Heart left ventricle (tissue), 16 donors: ENCODE measurements around the gene NR3C1. TPM values are rescaled to one million over a fixed set of nuclear protein-coding genes. Genes with fewer than 3 reads are reported as not detected.

Source experiments
- ATAC-seq, 4 donors: fragments of 200-7000 bp; cut with Tn5 transposase; one replicate each; pipeline ENCODE4 v1.9.1; 2020 to 2022; ENCODE audit warnings: moderate library complexity in 4 of 4, mild to moderate bottlenecking in 3 of 4, moderate number of reproducible peaks in 1 of 4
- DNase-seq, 5 donors: peaks; one replicate each; pipeline ENCODE4 v3.0.0-alpha.2; 2020
- H3K27ac ChIP-seq, 12 donors: fragments of 200-600 bp; sonication (generic) in 4 of 12; one replicate each; pipeline versions ENCODE4 v1.5.0 to v1.8.0; 2016 to 2022; ENCODE audit warnings: mild to moderate bottlenecking in 2 of 12
- H3K27me3 ChIP-seq, 9 donors: fragments of 200-600 bp; sonication (generic) in 2 of 9; one replicate each; pipeline versions ENCODE4 v1.5.1 to v1.8.0; 2016 to 2022; ENCODE audit warnings: mild to moderate bottlenecking in 3 of 9
- H3K36me3 ChIP-seq, 9 donors: fragments of 200-600 bp; sonication (generic) in 2 of 9; one replicate each; pipeline versions ENCODE4 v1.5.0 to v1.8.0; 2018 to 2022; ENCODE audit warnings: mild to moderate bottlenecking in 2 of 9
- H3K4me1 ChIP-seq, 12 donors: fragments of 200-600 bp; sonication (generic) in 4 of 12; one replicate each; pipeline versions ENCODE4 v1.5.0 to v1.8.0; 2016 to 2022; ENCODE audit warnings: mild to moderate bottlenecking in 3 of 12
- H3K4me3 ChIP-seq, 12 donors: fragments of 200-600 bp; sonication (generic) in 4 of 12; one replicate each; pipeline versions ENCODE4 v1.5.0 to v1.8.0; 2017 to 2022; ENCODE audit warnings: mild to moderate bottlenecking in 9 of 12, moderate library complexity in 4 of 12
- H3K9me3 ChIP-seq, 12 donors: fragments of 200-600 bp; sonication (generic) in 4 of 12; one replicate each; pipeline versions ENCODE4 v1.5.0 to v1.8.0; 2016 to 2022; ENCODE audit warnings: mild to moderate bottlenecking in 1 of 12
- CTCF ChIP-seq, 12 donors: fragments of 200-600 bp; sonication (generic) in 4 of 12; IDR thresholded peaks; one replicate each; pipeline versions ENCODE4 v1.5.0 to v1.8.0; 2018 to 2022; ENCODE audit warnings: antibody characterized with exemption in 12 of 12, mild to moderate bottlenecking in 5 of 12
- POLR2A ChIP-seq, 2 donors: fragments of 450-650 bp; IDR thresholded peaks; one replicate each; pipeline ENCODE4 v1.6.1; 2017; ENCODE audit warnings: antibody characterized with exemption in 2 of 2, mild to moderate bottlenecking in 2 of 2, moderate library complexity in 2 of 2
- WGBS, 4 donors: extraction: QIAGEN DNeasy Blood & Tissue Kit in 2 of 4; methylation state at CpG; one replicate each; pipeline versions ENCODE4 v1.1.5 to v1.1.7; 2013 to 2018; 5-methylcytosine and 5-hydroxymethylcytosine counted together
- intact Hi-C, 10 donors: fragments of 100-400 bp; cut with DNase I; formaldehyde crosslinking; loops; one replicate each; pipeline versions ENCODE4 v1.11.1 to v1.14.2; 2022
- polyA plus RNA-seq, 2 donors: library from polyadenylated mRNA; stranded (reverse); fragments of 200-250 nt; gene quantifications; one replicate each; pipeline ENCODE4 v1.2.3, GENCODE V29; 2013
- total RNA-seq, 9 donors: library from RNA; depleted of rRNA in 2 of 9; stranded (reverse); fragments of >200 nt in 2 of 9; fragmentation: NEBNext Ultra II Directional in 3 of 9; extraction: Animal tissue kit (Norgen Biotek cat#: 25700) in 3 of 9; gene quantifications; one replicate each; pipeline versions ENCODE4 v1.1.0 to v1.2.4, GENCODE V29; 2016 to 2023
- donor health status: ischemic (EF 13 %, LVEDD 7.1; RV severe dilation, severe dysfunction).
- donor health status: healthy with polysubstance abuse.
- donor health status: DM: no; HTN: yes; CAD: no.
- donor health status: DM: no; HTN: no; CAD: no.
- donor health status: ischemic (EF 25% LVEDD 6.9; RV normal size, moderate dysfunction).
- donor health status: ischemic (EF 25% LVEDD 5.7; RV mildly dilated, moderate dysfunction).
- donor health status: healthy.
- donor health status: DM: yes; HTN: yes; CAD: no.
- donor health status: ischemic (EF 35%, LVEDD 5.7; RV mildly dilated, moderate dysfunction).
- donor health status: nonischemic (EF 11% LVEDD 7.7; RV severe dilation, severe dysfunction).
- donor health status: DM: yes; HTN: yes; CAD: no.
- donor health status: PGD.
- donor health status: ischemic (EF 29% LVEDD 5.4; RV normal size, mild dysfunction).
- donor health status: nonischemic (EF 23%, LVEDD 6.1; RV moderate dilation, normal function).

The NR3C1 gene
- total and polyA plus RNA-seq, 11 donors: 10.4 to 73.7 (median 45.3) TPM

- H3K36me3 ChIP-seq: peaks cover 0 to 38% (median 35%) of the 10 kb centered on the region in 9 donors
- peak overlapping the region in 1 of 12 donors; percentile 12 for H3K27ac ChIP-seq
- intact Hi-C loops: loop anchor here in 1 of 10 donors (10.0 kb wide), 1 partner anchor 80 kb away; no protein-coding TSS in a partner anchor
- no peak for DNase-seq
- ATAC-seq: no peak
- no peak for TF ChIP-seq POLR2A (IDR thresholded peaks at IDR 0.05)
- no peak for TF ChIP-seq CTCF (IDR thresholded peaks at IDR 0.05)
- no peaks in the 10 kb centered on the region for H3K27me3 ChIP-seq
- whole genome bisulfite sequencing, 4 donors: 81 to 85% (median 84%) methylated on average over 3 of the region's 3 CpGs
- peaks cover 8 to 82% (median 67%) of the 10 kb centered on the region in 12 donors for H3K4me1 ChIP-seq
- no peaks in the 10 kb centered on the region for H3K9me3 ChIP-seq
- no peak overlapping the region for H3K4me3 ChIP-seq
Observed at GRCh38 chr5:143315214-143315613, 88.3 kb downstream of the NR3C1 start.

- ATAC-seq (peak in 3 of 4 donors; percentile 26 to 78 (median 70)), DNase-seq (no peak)
- TF ChIP-seq CTCF (IDR thresholded peaks at IDR 0.05): no peak
- no peak for TF ChIP-seq POLR2A (IDR thresholded peaks at IDR 0.05)
- Histone ChIP-seq H3K27ac (peak overlapping the region in 1 of 12 donors; percentile 12), H3K4me1 (peaks cover 8 to 82% (median 62%) of the 10 kb centered on the region in 12 donors), H3K36me3 (peaks cover 0 to 44% (median 40%) of the 10 kb centered on the region in 9 donors), H3K27me3 (no peaks in the 10 kb centered on the region), H3K4me3 (no peak overlapping the region), H3K9me3 (no peaks in the 10 kb centered on the region)
- intact Hi-C loops: loop anchor here in 2 of 10 donors (5.0 to 10.0 kb wide), 2 partner anchors 80 to 88 kb away; partner anchors contain the start of gene NR3C1 (in 1 of the 2)
Observed at GRCh38 chr5:143314659-143315058, 88.8 kb downstream of the NR3C1 start.

GRCh38 chr5:143314099-143314498, 89.4 kb downstream of the NR3C1 start:
- ATAC-seq: no peak
- no peak overlapping the region for H3K4me3 ChIP-seq
- DNase-seq: no peak
- H3K36me3 ChIP-seq: peaks cover 0 to 49% (median 46%) of the 10 kb centered on the region in 9 donors
- H3K27ac ChIP-seq: peak overlapping the region in 2 of 12 donors; percentile 2 to 16
- WGBS, 4 donors: 16 to 42% (median 33%) methylated on average over 1 of the region's 1 CpG
- H3K9me3 ChIP-seq: no peaks in the 10 kb centered on the region
- TF ChIP-seq POLR2A (IDR thresholded peaks at IDR 0.05): no peak
- no peak for TF ChIP-seq CTCF (IDR thresholded peaks at IDR 0.05)
- peaks cover 8 to 83% (median 56%) of the 10 kb centered on the region in 12 donors for H3K4me1 ChIP-seq
- intact Hi-C loops: loop anchor here in 2 of 10 donors (5.0 to 10.0 kb wide), 2 partner anchors 81 to 88 kb away; partner anchors contain the start of gene NR3C1 (in 1 of the 2)
- no peaks in the 10 kb centered on the region for H3K27me3 ChIP-seq

GRCh38 chr5:143313298-143313852, 90.1 kb downstream of the NR3C1 start:
- WGBS, 4 donors: 44 to 52% (median 46%) methylated on average over 1 of the region's 1 CpG
- peaks cover 0 to 57% (median 53%) of the 10 kb centered on the region in 9 donors for H3K36me3 ChIP-seq
- H3K4me3 ChIP-seq: no peak overlapping the region
- TF ChIP-seq POLR2A (IDR thresholded peaks at IDR 0.05) (no peak), CTCF (IDR thresholded peaks at IDR 0.05) (no peak)
- ATAC-seq (no peak), DNase-seq (no peak)
- H3K9me3 ChIP-seq: no peaks in the 10 kb centered on the region
- peaks cover 8 to 84% (median 52%) of the 10 kb centered on the region in 12 donors for H3K4me1 ChIP-seq
- peak overlapping the region in 2 of 12 donors; percentile 2 to 16 for H3K27ac ChIP-seq
- no peaks in the 10 kb centered on the region for H3K27me3 ChIP-seq
- intact Hi-C loops: loop anchor here in 2 of 10 donors (5.0 to 10.0 kb wide), 2 partner anchors 81 to 89 kb away; partner anchors contain the start of gene NR3C1 (in 1 of the 2)
